Measurements from ENCODE around the gene C19orf85.
"Not testable (repeated sequence)": the region's sequence is repeated elsewhere in the genome, so short reads cannot be mapped to it uniquely, and the experiment has no call there.

The C19orf85 gene

GRCh38 chr19:55464662-55465054 lies at the start of gene C19orf85:
Gene C19orf85 (minus strand): TSS chr19:55464751. CDS start chr19:55464554, 197 bp downstream.
- no peak for DNase-seq

DNA sequence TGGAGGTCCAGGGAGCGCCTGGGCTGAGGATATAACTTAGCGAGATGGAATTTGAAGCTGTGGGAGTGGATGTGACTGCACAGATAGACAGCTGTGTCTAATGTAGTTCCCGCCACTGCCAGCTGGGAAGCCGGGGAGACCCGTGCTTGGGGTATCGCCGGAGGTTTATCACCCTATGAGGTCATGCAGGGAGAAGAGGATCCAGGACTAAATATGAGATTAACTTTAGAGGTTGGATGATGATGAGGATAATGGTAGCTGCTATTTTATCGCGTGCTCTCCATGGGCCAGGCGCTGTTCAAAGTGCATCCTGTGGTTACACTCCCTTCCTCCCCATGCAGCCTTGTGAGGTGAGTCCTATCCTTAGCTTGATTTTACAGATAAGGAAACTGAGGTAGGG lies 43.6 kb upstream of the C19orf85 start:
- no peak for DNase-seq

GRCh38 chr19:55504981-55505380 lies 40.4 kb upstream of the C19orf85 start:
- no peak for DNase-seq

DNA sequence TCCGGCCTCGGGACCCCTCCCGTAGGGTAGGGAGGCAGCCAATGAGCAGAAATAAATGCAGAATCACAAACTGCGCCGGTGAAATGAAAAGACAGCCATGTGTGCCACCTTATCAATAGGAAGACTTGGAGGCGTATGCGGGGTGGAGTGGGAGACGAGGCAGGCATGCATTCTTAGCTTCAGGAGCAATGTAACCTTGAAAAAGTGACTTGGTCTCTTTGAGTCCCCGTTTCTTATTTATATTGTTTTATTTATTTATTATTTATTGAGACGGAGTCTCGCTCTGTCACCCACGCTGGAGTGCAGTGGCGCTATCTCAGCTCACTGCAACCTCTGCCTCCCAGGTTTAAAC lies 39.7 kb upstream of the C19orf85 start:
- DNase-seq = no peak

DNA sequence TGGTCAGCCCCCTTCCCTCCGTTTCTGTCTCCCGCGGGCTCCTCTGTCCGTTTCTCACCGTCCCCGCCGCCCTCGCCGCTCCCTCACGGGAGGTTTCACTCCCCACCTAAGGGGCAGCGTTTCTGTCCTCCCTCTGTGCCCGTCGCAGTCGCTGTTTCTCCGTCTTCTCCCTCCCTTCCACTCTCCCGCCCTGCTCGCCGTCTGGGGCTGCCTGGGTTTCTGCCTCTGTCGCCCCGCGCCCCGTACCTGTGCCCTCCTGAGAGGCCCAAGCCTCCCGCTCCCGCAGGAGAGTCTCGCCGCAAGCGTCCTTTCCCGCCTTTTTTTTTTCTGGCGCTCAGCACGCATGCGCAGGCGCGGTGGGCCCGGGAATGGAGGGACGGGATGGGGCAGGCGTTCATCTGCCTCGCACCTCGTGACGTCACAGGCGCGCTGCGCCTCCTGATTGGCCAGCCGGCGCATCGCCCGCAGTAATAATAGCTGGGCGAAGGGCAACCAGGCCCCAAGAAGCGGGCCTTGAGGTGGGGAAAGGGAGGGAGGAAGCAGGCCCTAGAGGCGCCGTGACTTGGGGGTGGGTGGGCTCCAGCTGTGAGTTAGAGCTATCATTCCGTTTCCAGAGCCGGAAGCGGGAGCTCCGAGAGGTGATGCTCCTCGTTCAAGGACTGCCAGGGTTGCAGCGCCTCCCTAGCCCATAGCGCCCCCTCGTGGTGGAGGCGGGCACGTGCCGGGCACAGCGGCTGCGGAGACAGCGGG lies 39.1 kb upstream of the C19orf85 start:
- peak; percentile 75 for DNase-seq

- DNase-seq = no peak
Measured at GRCh38 chr19:55503157-55503501, 38.6 kb upstream of the C19orf85 start.

- DNase-seq = no peak
Measured at GRCh38 chr19:55502197-55502952, 37.8 kb upstream of the C19orf85 start.

DNA sequence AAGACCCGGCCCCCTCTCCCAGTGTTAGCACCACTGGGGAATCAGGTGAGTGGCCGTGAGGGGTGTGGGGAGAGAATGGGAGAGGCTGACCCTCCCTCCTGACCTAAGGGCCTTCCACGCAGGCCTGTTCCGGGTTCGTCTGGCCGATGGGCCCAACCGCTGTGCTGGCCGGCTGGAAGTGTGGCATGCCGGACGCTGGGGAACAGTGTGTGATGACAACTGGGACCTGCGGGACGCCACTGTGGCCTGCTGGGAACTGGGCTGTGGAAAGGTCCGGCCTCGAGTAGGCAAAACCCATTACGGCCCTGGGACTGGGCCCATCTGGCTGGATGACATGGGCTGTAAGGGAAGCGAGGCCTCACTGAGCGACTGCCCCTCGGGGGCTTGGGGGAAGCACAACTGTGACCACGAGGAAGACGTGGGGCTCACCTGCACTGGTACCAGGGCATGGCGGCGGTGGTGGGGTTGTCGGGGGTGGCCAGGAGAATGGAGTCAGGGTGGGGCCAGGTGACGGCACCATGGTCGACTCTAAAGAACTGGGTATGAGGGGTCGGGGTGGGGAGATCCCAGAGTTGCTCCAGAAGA lies 35.9 kb upstream of the C19orf85 start:
- DNase-seq = no peak

GRCh38 chr19:55498246-55498840 lies 33.8 kb upstream of the C19orf85 start:
- DNase-seq = no peak

DNA sequence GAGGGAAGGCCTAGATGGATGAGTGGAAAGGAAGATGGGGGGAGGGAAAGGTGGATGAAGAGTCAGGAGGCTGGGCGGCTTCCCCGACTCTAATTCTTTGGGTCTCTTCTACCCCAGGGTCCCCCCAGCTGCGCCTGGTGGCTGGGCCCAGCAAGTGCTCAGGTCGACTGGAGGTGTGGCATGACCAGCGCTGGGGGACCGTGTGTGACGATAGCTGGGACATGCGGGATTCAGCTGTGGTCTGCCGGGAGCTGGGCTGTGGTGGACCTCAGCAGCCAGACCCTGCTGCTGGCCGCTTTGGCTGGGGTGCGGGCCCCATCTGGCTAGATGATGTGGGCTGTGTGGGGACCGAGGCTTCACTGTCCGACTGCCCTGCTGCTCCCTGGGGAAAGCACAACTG lies 33.2 kb upstream of the C19orf85 start:
- no peak for DNase-seq

GRCh38 chr19:55496820-55497219 lies 32.3 kb upstream of the C19orf85 start:
- not testable (repeated sequence) for DNase-seq

- DNase-seq = no peak
Measured at GRCh38 chr19:55495646-55496349, 31.2 kb upstream of the C19orf85 start.

GRCh38 chr19:55494172-55494761 lies 29.7 kb upstream of the C19orf85 start:
- DNase-seq = no peak

GRCh38 chr19:55493645-55494171 lies 29.2 kb upstream of the C19orf85 start:
- no peak for DNase-seq

GRCh38 chr19:55493052-55493644 lies 28.6 kb upstream of the C19orf85 start:
- DNase-seq = no peak

- peak; percentile 7 for DNase-seq
Measured at GRCh38 chr19:55492362-55492944, 27.9 kb upstream of the C19orf85 start.

GRCh38 chr19:55491546-55492360 lies 27.2 kb upstream of the C19orf85 start:
- no peak for DNase-seq

DNA sequence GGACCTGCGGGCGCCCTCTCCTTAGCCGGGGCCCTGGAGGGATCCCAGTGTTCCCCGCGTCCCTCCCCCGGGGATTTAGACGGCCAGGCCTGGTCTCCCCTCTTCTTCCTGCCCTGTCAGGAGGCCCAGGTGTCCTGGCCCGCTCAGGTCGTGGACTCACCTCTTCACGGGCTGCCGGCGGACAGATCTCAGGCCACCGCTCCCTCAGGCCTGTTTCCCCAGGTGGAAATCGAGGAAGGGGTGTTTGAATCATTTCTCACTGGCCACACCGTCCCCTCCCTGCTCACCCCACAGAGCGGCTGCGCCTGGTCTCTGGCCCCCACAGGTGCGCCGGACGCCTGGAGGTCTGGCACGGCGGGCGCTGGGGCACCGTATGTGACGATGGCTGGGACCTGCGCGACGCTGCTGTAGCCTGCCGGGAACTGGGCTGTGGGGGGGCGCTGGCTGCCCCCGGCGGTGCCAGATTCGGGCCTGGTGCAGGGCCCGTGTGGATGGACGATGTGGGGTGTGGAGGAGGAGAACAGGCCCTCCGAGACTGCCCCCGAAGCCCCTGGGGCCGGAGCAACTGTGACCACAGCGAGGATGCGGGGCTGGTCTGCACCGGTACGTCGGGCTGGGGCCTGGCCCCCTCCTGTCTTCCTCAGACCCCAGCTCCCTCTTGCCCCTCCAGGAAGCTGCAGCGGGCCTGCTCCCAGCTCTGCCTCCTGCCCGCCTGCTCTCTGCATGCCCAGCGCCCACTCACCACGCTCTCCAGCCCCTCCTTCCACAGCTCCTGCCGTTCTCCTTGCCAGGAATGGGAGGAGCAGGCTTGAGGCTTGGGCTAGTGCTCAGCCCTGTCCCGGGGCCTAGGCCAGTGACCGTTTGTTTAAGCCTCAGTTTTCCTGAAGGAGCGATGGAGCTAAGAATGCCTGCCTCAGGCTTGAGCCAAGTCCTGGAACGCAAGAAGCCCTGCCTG lies 26.2 kb upstream of the C19orf85 start:
- no peak for DNase-seq

DNA sequence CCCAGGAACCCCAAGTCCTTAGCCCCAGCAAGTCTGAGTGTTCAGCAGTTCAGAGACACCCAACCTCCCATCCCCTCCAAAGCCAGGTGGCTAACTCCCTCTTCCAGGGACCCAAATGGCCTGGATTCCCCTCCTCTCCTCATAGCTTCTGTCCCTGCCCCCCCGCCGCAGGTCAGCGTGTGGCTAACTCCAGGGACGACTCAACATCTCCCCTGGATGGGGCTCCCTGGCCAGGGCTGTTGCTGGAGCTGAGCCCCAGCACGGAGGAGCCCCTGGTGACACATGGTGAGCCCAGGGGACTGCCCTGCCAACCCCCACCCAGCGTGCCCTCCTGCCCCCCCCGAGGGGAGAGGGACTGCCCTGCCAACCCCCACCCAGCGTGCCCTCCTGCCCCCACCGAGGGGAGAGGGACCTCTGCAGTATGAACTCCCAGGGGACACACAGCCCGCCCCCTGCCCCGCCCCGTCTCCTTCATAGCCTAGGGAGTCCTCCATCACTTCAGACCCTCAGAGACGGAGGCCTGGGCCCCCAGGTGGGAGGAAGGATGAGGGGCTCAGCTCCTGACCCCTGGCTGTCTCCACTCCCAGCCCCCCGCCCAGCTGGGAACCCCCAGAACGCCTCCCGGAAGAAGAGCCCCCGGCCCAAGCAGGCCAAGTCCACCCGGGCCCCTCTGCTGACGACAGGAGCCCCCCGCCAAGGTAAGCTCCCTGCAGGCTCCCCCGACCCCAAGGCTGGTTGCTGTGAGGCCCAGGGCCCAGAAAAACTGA lies 25.3 kb upstream of the C19orf85 start:
- DNase-seq = no peak
